Measurements from ENCODE around the gene NSMCE1.
A peak's percentile ranks its signal among the peaks of the same experiment; 100 is the strongest.
"Not testable (repeated sequence)": the region's sequence is repeated elsewhere in the genome, so short reads cannot be mapped to it uniquely, and the experiment has no call there.

NSMCE1 gene

GRCh38 chr16:27290562-27290961 is 22.0 kb upstream of the NSMCE1 start:
- DNase-seq = no peak
- TF ChIP-seq GATA1 (IDR thresholded peaks at IDR 0.05; ENCODE audit: low read depth, low read length) = no peak
- TF ChIP-seq POLR2A (IDR thresholded peaks at IDR 0.05; ENCODE audit: low read length) = no peak

DNA sequence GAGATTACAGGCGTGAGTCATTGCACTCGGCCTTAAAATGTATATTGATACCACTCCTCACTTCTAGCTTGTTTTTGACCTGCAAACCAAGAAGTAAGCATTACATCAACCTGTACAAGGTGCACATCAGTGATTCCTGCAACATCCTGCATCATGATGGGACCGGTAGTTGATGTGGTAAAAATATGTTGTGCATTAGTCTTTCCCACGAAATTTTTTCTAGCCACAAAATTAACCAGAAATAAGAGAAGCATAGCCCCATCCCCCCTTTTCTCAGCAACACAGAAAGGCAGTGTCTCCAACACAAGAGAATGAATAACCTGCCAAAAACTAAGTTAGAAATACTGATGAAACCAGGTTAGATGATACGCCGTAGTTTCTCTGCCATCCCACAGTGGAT is 21.1 kb upstream of the NSMCE1 start:
- TF ChIP-seq GATA1 (IDR thresholded peaks at IDR 0.05; ENCODE audit: low read depth, low read length) (no peak), POLR2A (IDR thresholded peaks at IDR 0.05; ENCODE audit: low read length) (no peak)
- DNase-seq = no peak

DNA sequence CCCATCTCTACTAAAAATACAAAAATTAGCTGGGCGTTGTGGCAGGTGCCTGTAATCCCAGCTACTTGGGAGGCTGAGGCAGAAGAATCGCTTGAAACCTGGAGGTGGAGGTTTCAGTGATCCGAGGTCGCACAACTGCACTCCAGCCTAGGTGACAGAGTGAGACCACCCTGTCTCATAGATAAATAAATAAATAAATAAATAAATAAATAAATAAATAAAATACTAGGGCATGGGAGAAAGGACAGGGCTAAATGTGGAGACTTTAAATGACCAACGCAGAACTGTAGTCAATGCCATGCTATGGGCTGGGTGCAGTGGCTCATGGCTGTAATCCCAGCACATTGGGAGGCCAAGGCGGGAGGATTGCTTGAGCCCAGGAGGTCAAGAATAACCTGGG is 19.7 kb upstream of the NSMCE1 start:
- DNase-seq = not testable (repeated sequence)

- no peak for TF ChIP-seq POLR2A (IDR thresholded peaks at IDR 0.05; ENCODE audit: low read length)
- TF ChIP-seq GATA1 (IDR thresholded peaks at IDR 0.05; ENCODE audit: low read depth, low read length) = no peak
- no peak for DNase-seq
Observed at GRCh38 chr16:27287887-27288286, 19.3 kb upstream of the NSMCE1 start.

GRCh38 chr16:27287051-27287811 is 18.7 kb upstream of the NSMCE1 start:
- no peak for TF ChIP-seq POLR2A (IDR thresholded peaks at IDR 0.05; ENCODE audit: low read length)
- no peak for TF ChIP-seq GATA1 (IDR thresholded peaks at IDR 0.05; ENCODE audit: low read depth, low read length)
- no peak for DNase-seq

DNA sequence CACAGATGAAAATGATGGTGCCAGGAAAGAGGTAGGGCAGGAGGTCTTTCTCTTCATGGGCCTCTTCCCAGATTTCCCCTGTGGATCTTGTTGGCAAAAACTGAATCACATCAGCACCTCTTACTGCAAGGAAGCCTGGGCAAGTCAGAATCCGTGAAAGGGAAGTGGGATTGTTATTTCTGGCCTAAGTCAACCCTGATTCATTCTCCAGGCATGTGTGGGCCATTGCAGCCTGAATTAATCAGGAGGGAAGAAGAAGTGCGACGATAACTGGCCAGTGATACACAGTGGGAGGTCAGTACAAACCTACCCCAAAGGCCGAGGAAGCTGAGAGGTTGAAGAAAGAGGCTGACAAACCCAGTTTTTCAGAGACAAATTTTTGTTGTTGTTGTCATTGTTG is 17.9 kb upstream of the NSMCE1 start:
- DNase-seq = no peak

GRCh38 chr16:27285676-27286196 is 17.2 kb upstream of the NSMCE1 start:
- TF ChIP-seq POLR2A (IDR thresholded peaks at IDR 0.05; ENCODE audit: low read length) (peak; percentile 32), GATA1 (IDR thresholded peaks at IDR 0.05; ENCODE audit: low read depth, low read length) (no peak)
- DNase-seq = peak; percentile 14 to 28

More for the DNA sequence above, 17.9 kb upstream of the NSMCE1 start:
- no peak for TF ChIP-seq POLR2A (IDR thresholded peaks at IDR 0.05; ENCODE audit: low read length)
- TF ChIP-seq GATA1 (IDR thresholded peaks at IDR 0.05; ENCODE audit: low read depth, low read length) = no peak

- no peak for DNase-seq
- no peak for TF ChIP-seq POLR2A (IDR thresholded peaks at IDR 0.05; ENCODE audit: low read length)
- TF ChIP-seq GATA1 (IDR thresholded peaks at IDR 0.05; ENCODE audit: low read depth, low read length) = no peak
Observed at GRCh38 chr16:27284865-27285675, 16.5 kb upstream of the NSMCE1 start.

DNA sequence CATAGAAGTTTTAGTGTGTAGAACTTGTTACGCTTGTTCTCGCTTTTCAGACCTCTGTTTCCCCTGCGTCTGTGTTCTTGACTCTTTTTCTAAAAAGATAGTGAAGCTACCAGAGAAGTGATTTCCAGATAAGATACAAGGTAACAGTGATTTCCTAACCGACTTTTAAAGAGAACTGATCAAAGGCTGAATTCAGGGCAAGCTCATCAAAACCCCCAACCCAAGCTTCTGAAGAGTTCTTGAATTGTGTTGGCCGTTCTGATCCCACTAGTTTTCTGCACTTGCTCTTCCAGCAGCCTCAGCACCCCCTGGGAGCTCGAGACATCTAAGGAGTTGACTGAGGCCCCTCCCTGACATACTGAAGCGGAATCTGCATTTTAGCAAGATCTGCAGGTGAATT is 12.7 kb upstream of the NSMCE1 start:
- TF ChIP-seq GATA1 (IDR thresholded peaks at IDR 0.05; ENCODE audit: low read depth, low read length) = no peak
- TF ChIP-seq POLR2A (IDR thresholded peaks at IDR 0.05; ENCODE audit: low read length) = no peak
- DNase-seq = no peak

DNA sequence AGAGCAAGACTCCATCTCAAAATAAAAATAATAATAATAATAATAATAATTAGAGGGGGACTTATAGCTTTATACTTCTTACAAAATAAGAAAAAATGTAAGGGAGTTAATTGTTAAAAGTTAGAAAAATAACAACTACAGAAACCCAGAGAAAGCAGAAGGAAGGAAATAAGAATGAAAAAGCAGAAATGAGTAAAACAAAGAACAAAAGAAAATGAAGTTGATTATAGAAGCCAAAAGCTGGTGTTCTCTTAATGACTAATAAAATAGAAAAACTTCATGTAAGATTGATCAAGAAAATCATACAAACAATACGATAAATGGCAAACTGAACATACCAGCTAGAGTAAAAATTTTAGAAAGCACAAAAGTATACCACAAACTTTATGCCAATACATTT is 6.8 kb upstream of the NSMCE1 start:
- no peak for DNase-seq
- TF ChIP-seq GATA1 (IDR thresholded peaks at IDR 0.05; ENCODE audit: low read depth, low read length) (no peak), POLR2A (IDR thresholded peaks at IDR 0.05; ENCODE audit: low read length) (no peak)

DNA sequence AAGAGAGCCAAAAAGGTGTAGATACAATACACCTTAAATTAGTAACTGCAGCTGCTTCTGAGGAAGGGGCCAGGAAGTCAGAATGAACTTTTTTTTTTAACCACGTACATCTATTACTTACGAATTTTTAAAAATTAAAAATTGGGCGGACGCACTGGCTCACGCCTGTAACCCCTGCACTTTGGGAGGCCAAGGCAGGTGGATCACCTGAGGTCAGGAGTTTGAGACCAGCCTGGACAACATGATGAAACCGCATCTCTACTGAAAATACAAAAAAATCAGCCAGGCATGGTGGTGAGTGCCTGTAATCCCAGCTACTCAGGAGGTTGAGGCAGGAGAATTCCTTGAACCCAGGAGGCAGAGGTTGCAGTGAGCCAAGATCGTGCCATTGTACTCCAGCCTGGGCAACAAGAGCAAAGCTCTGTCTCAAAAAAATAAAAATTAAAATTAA is 5.9 kb upstream of the NSMCE1 start:
- not testable (repeated sequence) for DNase-seq

- no peak for DNase-seq
- TF ChIP-seq POLR2A (IDR thresholded peaks at IDR 0.05; ENCODE audit: low read length) (no peak), GATA1 (IDR thresholded peaks at IDR 0.05; ENCODE audit: low read depth, low read length) (no peak)
Observed at GRCh38 chr16:27273670-27274423, 5.3 kb upstream of the NSMCE1 start.

DNA sequence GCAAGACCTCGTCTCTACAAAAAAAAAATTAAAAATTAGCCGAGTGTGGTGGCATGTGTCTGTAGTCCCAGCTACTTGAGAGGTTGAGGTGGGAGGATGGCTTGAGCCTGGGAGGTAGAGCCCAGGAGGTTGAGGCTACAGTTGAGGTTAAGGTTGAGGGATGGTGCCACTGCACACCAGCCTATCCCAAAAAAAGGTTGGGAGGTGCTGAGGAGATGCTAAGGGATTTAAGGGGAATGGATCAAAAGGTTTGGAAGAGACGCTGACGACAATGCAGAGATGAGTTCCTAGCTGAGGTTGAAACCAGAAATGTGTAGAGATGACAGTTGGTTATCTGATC is 4.7 kb upstream of the NSMCE1 start:
- TF ChIP-seq GATA1 (IDR thresholded peaks at IDR 0.05; ENCODE audit: low read depth, low read length) = no peak
- no peak for TF ChIP-seq POLR2A (IDR thresholded peaks at IDR 0.05; ENCODE audit: low read length)
- no peak for DNase-seq

DNA sequence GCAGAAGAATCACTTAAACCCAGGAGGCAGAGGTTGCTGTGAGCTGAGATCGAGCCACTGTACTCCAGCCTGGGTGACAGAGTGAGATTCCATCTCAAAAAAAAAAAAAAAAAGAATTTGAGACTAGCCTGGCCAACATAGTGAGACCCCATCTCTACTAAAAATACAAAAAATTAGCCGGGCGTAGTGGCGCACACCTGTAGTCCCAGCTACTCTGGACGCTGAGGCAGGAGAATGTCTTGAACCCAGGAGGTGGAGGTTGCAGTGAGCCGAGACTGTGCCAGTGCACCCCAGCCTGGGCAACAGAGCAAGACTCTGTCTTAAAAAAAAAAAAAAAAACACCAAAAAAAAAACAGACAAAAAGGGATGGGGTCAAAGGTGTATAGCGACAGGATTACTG is 4.1 kb upstream of the NSMCE1 start:
- not testable (repeated sequence) for DNase-seq
